ENCODE measurements around the gene ADORA2A. TPM values are rescaled to one million over a fixed set of nuclear protein-coding genes. Genes with fewer than 3 reads are reported as not detected.
A peak's percentile ranks its signal among the peaks of the same experiment; 100 is the strongest.

ADORA2A gene
- total and polyA plus RNA-seq, 11 donors: 1.5 to 12.1 (median 4.5) TPM

DNA sequence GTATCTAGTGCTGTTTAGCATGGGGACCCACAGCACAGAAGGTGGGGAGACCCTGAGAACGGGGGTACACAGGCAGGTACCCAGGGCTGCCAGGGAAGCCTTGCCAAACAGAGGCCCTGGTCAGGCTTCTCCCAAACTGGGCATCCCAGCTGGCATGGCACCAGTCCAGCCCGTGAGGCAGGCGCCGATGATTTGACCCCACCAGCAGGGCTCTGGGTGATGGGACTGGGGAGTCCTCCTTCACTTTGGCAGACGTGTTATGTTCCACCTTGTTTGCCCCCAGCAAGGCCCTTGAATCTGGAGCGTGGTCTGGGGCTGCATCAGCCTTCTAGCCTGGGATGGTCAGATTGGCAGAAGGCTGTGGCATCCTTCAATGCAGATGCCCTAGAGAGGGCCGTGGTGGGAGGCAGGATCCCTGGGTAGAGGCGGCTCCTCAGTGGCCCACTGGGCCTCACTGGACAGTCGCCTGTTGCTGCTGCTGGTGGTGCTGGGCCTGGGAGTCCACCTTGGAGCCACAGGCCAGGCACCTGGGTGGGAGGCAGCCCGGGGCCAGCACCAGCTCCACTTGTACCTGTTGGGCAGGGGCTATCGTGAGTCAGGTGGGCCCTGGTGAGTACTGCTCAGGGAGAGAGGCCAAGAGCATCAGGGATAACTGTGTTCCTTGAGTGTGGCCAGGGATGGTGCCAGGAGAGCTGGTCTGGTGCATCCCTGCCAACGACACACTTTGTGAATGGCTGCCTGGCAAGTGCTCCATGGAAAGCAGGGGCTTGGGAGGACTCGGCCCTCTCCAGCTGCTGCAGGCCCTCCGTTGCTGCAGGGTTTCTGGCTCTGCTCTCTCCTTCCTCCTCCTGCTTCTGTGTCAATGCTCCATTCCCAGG lies 3.3 kb downstream of the ADORA2A start:
- no peak for TF ChIP-seq POLR2A (IDR thresholded peaks at IDR 0.05)
- TF ChIP-seq, protein P1, sequence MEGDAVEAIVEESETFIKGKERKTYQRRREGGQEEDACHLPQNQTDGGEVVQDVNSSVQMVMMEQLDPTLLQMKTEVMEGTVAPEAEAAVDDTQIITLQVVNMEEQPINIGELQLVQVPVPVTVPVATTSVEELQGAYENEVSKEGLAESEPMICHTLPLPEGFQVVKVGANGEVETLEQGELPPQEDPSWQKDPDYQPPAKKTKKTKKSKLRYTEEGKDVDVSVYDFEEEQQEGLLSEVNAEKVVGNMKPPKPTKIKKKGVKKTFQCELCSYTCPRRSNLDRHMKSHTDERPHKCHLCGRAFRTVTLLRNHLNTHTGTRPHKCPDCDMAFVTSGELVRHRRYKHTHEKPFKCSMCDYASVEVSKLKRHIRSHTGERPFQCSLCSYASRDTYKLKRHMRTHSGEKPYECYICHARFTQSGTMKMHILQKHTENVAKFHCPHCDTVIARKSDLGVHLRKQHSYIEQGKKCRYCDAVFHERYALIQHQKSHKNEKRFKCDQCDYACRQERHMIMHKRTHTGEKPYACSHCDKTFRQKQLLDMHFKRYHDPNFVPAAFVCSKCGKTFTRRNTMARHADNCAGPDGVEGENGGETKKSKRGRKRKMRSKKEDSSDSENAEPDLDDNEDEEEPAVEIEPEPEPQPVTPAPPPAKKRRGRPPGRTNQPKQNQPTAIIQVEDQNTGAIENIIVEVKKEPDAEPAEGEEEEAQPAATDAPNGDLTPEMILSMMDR (IDR thresholded peaks at IDR 0.05): no peak
- intact Hi-C loops (cut with DNase I): loop anchor here in 2 of 10 donors (5.0 kb wide), 1 partner anchor 52 kb away; no protein-coding TSS in a partner anchor
- Histone ChIP-seq H3K4me3 (no peak overlapping the region), H3K27ac (peak overlapping the region in 5 of 12 donors; percentile 1 to 80 (median 34)), H3K36me3 (peaks cover 0 to 7% (median 0%) of the 10 kb centered on the region in 9 donors), H3K4me1 (peaks cover 6 to 95% (median 63%) of the 10 kb centered on the region in 12 donors), H3K9me3 (no peaks in the 10 kb centered on the region), H3K27me3 (no peaks in the 10 kb centered on the region)
- WGBS, 4 donors: 69 to 83% (median 71%) methylated on average over 9 to 14 of the region's 14 CpGs
- DNase-seq (peak in 4 of 5 donors; percentile 6 to 55 (median 30)), ATAC-seq (no peak)

DNA sequence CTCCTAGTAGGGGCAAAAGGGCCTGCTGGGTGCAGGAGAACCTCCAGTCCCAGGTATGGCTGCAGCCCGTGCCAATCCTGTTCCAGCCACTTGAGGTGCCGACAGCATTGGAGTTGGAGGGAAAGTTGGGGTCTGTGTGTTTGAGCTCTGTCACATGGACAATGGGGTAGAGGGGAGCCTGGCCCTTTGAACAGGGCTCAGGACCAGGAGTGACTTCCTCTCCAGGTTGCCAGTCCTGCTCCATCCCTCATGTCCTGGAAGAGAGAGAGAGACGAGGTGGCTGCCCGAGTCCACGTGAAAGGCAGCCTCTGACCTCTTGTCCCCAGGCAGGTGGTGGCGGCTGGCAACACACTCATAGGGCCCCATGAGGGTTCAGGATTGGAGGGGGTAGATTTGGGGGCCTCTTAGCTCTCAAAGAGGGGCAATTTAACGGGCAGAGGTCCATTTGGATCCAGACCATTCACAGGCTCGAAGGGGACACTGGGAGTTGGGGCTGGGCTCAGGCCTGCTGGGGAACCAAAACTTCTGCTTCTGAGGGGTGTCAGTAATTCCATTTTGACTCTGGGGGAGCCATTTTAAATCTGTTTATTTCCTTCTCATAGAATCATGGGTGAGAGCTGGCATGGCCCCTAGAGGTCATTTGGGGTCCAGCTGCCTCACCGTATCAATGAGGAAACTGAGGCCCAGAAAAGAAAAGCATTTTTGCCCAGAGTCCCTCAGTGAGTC lies 4.1 kb downstream of the ADORA2A start:
- no peak for ATAC-seq
- peak overlapping the region in 11 of 12 donors; percentile 24 to 82 (median 66) for H3K27ac ChIP-seq
- intact Hi-C loops (cut with DNase I): loop anchor here in 2 of 10 donors (5.0 kb wide), 1 partner anchor 51 kb away; no protein-coding TSS in a partner anchor
- TF ChIP-seq, protein P1 (IDR thresholded peaks at IDR 0.05): no peak
- TF ChIP-seq POLR2A (IDR thresholded peaks at IDR 0.05): no peak
- H3K4me1 ChIP-seq: peaks cover 6 to 96% (median 68%) of the 10 kb centered on the region in 12 donors
- 70 to 78% (median 74%) methylated on average over 3 to 9 of the region's 9 CpGs for WGBS, 4 donors
- H3K9me3 ChIP-seq: no peaks in the 10 kb centered on the region
- peak in 2 of 5 donors; percentile 18 to 24 for DNase-seq
- no peaks in the 10 kb centered on the region for H3K27me3 ChIP-seq
- H3K36me3 ChIP-seq: peaks cover 0 to 7% (median 0%) of the 10 kb centered on the region in 9 donors
- no peak overlapping the region for H3K4me3 ChIP-seq

DNA sequence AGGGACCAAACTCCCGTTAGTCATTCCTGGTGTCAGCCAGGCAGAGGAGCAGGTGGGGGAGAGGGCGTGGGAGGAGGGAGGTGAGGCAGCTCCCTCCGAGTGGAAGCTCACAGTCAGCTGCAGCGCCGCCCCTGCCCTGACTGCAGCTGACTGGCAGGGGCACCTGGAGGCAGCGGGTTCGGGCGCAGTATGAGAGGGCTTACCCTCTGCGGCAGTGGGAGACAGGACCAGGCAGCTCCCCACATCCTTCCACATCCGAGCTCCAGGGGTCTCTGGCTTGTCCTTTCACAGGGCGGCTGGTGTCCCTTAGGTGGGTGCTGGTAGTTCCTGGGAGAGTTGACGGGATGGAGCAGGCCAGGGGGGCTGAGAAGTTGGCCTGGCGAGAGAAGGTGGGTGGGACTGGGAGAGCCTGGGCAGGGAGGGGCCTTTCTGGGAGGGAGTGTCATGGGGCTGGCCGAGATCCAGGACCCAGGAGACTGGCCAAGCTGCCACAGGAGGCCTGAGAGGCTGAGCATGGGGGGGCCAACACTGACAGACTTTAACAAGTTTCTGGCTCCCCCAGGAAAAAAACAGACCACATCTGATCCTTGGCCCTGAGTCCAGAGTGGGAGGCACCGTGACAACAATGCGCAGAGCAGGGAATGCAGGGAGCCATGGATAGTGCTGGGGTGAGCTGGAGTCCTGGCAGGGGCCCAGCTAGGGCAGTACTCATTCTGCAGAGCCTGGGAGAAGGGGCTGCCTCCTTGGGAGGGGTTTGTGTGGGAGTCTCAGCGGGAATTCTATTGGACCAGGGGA lies 4.9 kb downstream of the ADORA2A start:
- ATAC-seq: peak; percentile 30 to 57 (median 56)
- peak overlapping the region in 11 of 12 donors; percentile 24 to 82 (median 66) for H3K27ac ChIP-seq
- intact Hi-C loops (cut with DNase I): loop anchor here in 2 of 10 donors (5.0 kb wide), 1 partner anchor 50 kb away; no protein-coding TSS in a partner anchor

More for the DNA sequence above, 4.9 kb downstream of the ADORA2A start:
- no peak for TF ChIP-seq POLR2A (IDR thresholded peaks at IDR 0.05)
- peak; percentile 81 to 89 (median 85) for DNase-seq
- Histone ChIP-seq H3K4me1 (peaks cover 6 to 95% (median 69%) of the 10 kb centered on the region in 12 donors), H3K9me3 (no peaks in the 10 kb centered on the region), H3K36me3 (peaks cover 0 to 7% (median 0%) of the 10 kb centered on the region in 9 donors), H3K4me3 (no peak overlapping the region), H3K27me3 (no peaks in the 10 kb centered on the region)
- 45 to 58% (median 53%) methylated on average over 13 to 17 of the region's 17 CpGs for WGBS, 4 donors

Data from heart left ventricle (tissue), 16 donors.